Cardiac muscle cell (in vitro differentiated cells and primary cell): ENCODE data around the gene ATXN1. TPM values are rescaled to one million over a fixed set of nuclear protein-coding genes. Genes with fewer than 3 reads are reported as not detected.

ENCODE experiments used
- DNase-seq, 2 donors: peaks; one replicate each; pipeline versions ENCODE4 v3.0.0 to v3.0.0-alpha.2; 2010 to 2017; ENCODE audit warnings: low read depth in 1 of 2, low spot score in 1 of 2
- H3K27ac ChIP-seq: fragments of 200-600 bp; sonication (generic); 2 replicates; pipeline ENCODE4 v1.5.1; 2016
- H3K27me3 ChIP-seq: fragments of 200-600 bp; sonication (generic); 2 replicates; pipeline ENCODE4 v1.6.0; 2016; ENCODE audit warnings: control low read depth
- H3K36me3 ChIP-seq: fragments of 200-600 bp; sonication (generic); 2 replicates; pipeline ENCODE4 v1.5.1; 2016; ENCODE audit warnings: control low read depth
- H3K4me1 ChIP-seq: fragments of 200-600 bp; sonication (generic); 2 replicates; pipeline ENCODE4 v1.8.1; 2017; ENCODE audit warnings: low read depth, mild to moderate bottlenecking, mixed run types
- H3K4me3 ChIP-seq: fragments of 200-600 bp; sonication (generic); 2 replicates; pipeline ENCODE4 v1.5.1; 2016; ENCODE audit warnings: mild to moderate bottlenecking
- H3K9me3 ChIP-seq: fragments of 200-600 bp; sonication (generic); 2 replicates; pipeline ENCODE4 v1.5.1; 2017; ENCODE audit warnings: low read depth, mild to moderate bottlenecking, control low read depth
- CTCF ChIP-seq: IDR thresholded peaks from 2 replicates; pipeline ENCODE4 v1.5.1; 2012; ENCODE audit warnings: low read depth, mild to moderate bottlenecking, low read length
- polyA plus RNA-seq: library from polyadenylated mRNA; unstranded; fragments of >200 nt; fragmentation: Nextera tagmentation; extraction: Ambion mirVana; gene quantifications from 2 replicates; pipeline ENCODE4 v1.2.1, GENCODE V29; 2016
- total RNA-seq: library from RNA; depleted of rRNA; stranded (reverse); fragments of >200 nt; gene quantifications from 2 replicates; pipeline ENCODE4 v1.2.3, GENCODE V29; 2016

The ATXN1 gene
- total and polyA plus RNA-seq, 2 experiments from 2014 or later, result 15.1 to 37.4 TPM

- no peak for TF ChIP-seq CTCF
- H3K27ac ChIP-seq, result no peak overlapping the region
- H3K36me3 ChIP-seq, result no peaks in the 10 kb centered on the region
- peaks cover 11% of the 10 kb centered on the region for H3K4me1 ChIP-seq
- no peak for DNase-seq
- H3K9me3 ChIP-seq, result no peaks in the 10 kb centered on the region
- H3K27me3 ChIP-seq, result no peaks in the 10 kb centered on the region
- H3K4me3 ChIP-seq, result no peak overlapping the region
Measured at GRCh38 chr6:16434885-16435284, 326.4 kb downstream of the ATXN1 start.

DNA sequence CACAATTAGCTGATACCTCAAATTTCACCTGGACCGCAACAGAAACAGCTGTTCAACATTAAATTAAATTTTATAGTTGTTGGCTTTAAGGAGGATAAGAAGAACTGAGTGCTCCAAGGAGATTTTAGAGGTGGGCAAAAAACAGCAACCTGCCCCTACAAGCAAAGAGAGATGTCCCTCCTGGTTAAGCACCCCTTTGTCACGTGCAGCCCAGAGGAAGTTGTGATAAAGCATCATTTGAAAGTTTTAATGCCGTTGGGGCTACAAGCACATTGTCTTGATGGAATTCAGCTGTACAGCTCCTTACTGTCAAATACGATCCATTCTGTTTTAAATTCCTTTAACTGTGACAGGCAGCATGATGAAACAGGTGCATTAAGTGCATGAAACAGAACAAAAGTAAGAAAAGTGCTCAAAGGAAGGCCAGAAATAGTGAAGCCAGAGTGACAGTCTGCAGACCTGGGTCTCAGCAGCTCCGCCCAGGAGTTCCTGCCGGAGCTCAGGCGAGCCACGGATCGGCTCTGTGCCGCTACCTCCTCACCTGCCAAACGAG is 327.8 kb downstream of the ATXN1 start:
- TF ChIP-seq CTCF, result no peak
- peaks cover 1% of the 10 kb centered on the region for H3K4me1 ChIP-seq
- H3K27me3 ChIP-seq, result no peaks in the 10 kb centered on the region
- H3K27ac ChIP-seq, result no peak overlapping the region
- H3K9me3 ChIP-seq, result no peaks in the 10 kb centered on the region
- no peaks in the 10 kb centered on the region for H3K36me3 ChIP-seq
- DNase-seq, result no peak
- no peak overlapping the region for H3K4me3 ChIP-seq

DNA sequence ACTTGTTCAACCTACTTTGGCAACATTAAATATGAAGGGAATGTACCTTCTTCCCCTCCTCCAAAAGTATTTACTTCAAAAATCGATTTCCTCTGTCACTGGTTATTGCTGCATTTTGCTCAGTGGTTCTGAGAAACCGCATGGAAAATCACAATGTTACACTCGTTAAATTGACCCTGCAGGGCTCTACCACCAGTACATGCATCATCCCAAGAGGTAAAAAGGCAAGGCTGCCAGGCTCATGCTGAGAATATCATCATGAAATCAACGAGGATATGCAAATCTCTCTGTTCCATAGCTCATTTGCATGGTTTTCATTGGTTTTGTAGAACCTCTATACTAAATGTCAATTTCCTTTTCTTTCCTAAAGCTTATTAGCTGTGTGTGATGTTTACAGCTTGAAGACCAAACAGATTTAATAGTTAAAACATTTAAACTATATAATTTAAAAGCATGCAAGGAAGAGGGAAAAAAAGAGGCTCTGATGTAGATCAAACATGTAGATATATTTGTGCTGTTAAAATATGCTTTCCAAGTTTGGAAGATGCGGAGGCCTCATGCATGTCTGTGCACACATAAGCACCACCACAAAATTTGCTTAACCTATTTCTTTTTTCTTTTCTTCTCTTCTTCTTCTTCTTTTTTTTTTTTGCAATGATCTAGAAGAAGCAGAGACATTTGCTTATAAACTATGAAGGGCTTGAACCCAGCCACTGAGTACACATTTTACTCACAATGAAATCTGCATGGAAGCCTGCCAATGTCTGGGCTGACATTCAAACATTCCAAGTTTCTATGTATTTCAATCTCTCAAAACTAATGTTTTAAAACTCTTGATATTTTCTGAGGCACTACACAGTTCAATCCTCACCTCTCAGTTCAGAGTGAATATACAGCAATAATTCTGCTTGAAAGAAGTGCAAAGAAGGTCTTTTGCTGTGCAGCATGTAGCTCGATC is 328.9 kb downstream of the ATXN1 start:
- DNase-seq, result peak in 1 of 2 donors; percentile 82
- Histone ChIP-seq H3K4me3 (no peak overlapping the region), H3K4me1 (no peaks in the 10 kb centered on the region), H3K27ac (no peak overlapping the region), H3K36me3 (no peaks in the 10 kb centered on the region), H3K27me3 (no peaks in the 10 kb centered on the region), H3K9me3 (no peaks in the 10 kb centered on the region)
- TF ChIP-seq CTCF, result no peak

- Histone ChIP-seq H3K9me3 (no peaks in the 10 kb centered on the region), H3K27me3 (no peaks in the 10 kb centered on the region), H3K4me1 (no peaks in the 10 kb centered on the region), H3K4me3 (no peak overlapping the region), H3K27ac (no peak overlapping the region), H3K36me3 (no peaks in the 10 kb centered on the region)
- TF ChIP-seq CTCF, result no peak
- DNase-seq, result no peak
Measured at GRCh38 chr6:16431106-16431505, 330.2 kb downstream of the ATXN1 start.

- Histone ChIP-seq H3K9me3 (no peaks in the 10 kb centered on the region), H3K4me3 (no peak overlapping the region), H3K27me3 (no peaks in the 10 kb centered on the region), H3K4me1 (no peaks in the 10 kb centered on the region), H3K36me3 (no peaks in the 10 kb centered on the region), H3K27ac (no peak overlapping the region)
- DNase-seq, result peak in 1 of 2 donors; percentile 73
- no peak for TF ChIP-seq CTCF
Measured at GRCh38 chr6:16430391-16431089, 330.7 kb downstream of the ATXN1 start.
